Measurements from ENCODE around the gene MARK3. TPM values are rescaled to one million over a fixed set of nuclear protein-coding genes. Genes with fewer than 3 reads are reported as not detected.

The MARK3 gene
- total and polyA plus RNA-seq, 2 of the 4 experiments (the other 2 are of a cell fraction) = 78.5 to 80.5 TPM

GRCh38 chr14:103517174-103517566 is 132.0 kb downstream of the MARK3 start:
- H3K14ac ChIP-seq (replicated peaks; ENCODE audit: low read depth, low read length) = no peak overlapping the region
- no peak overlapping the region for H3K27ac ChIP-seq (ENCODE audit: insufficient read depth, low read length)
- intact Hi-C loops (cut with micrococcal nuclease) = no loop called here
- dilution Hi-C loops (cut with HindIII; ENCODE audit: low sequenced_read_pairs, unreplicated experiment) = no loop called here
- H3K36me3 ChIP-seq (ENCODE audit: control insufficient read depth, insufficient read depth, low read length) = peaks cover 4% of the 10 kb centered on the region; the same call in 1 of the 2 replicates
- ATAC-seq (ENCODE audit: low read depth) (no peak), DNase-seq (no peak)
- no peak overlapping the region for H4K5ac ChIP-seq (ENCODE audit: low read depth, low read length)
- no peaks in the 10 kb centered on the region for H3K9me1 ChIP-seq (ENCODE audit: insufficient read depth, low read length)
- no peak overlapping the region for H3K4ac ChIP-seq (ENCODE audit: low read depth, low read length)
- H3K56ac ChIP-seq (ENCODE audit: extremely low read depth, insufficient read depth, low read length) = no peak overlapping the region
- H3K27me3 ChIP-seq (ENCODE audit: control insufficient read depth, insufficient read depth, low read length) = peaks cover 3% of the 10 kb centered on the region; the same call in 1 of the 2 replicates
- BruUV-seq (replicated peaks) = no TSS peak
- 88% methylated on average over 6 of the region's 10 CpGs; no CpG with 5 or more reads in 1 of the 2 experiments for WGBS, 2 experiments (ENCODE audit: extremely low coverage in 2 of 2, insufficient read length in 1 of 2)
- H2AFZ ChIP-seq (replicated peaks; ENCODE audit: low read length, poor library complexity) = no peak overlapping the region
- H2BK120ac ChIP-seq (ENCODE audit: low read depth, low read length) = no peak overlapping the region
- no peak overlapping the region for H2BK15ac ChIP-seq (ENCODE audit: low read depth, low read length)
- H3K23ac ChIP-seq (ENCODE audit: low read depth, low read length) = no peak overlapping the region
- no peaks in the 10 kb centered on the region for H3K9me3 ChIP-seq (ENCODE audit: control insufficient read depth, insufficient read depth, low read length)
- H2BK20ac ChIP-seq (ENCODE audit: low read depth, low read length) = no peak overlapping the region
- no peak overlapping the region for H3K18ac ChIP-seq (ENCODE audit: low read depth, low read length)
- H4K8ac ChIP-seq (ENCODE audit: low read depth in 2 of 2, low read length in 2 of 2) = no peak overlapping the region
- peaks cover 21% of the 10 kb centered on the region for H3K4me1 ChIP-seq (ENCODE audit: control insufficient read depth, insufficient read depth, low read length)
- H3K79me1 ChIP-seq (ENCODE audit: low read depth in 1 of 2, low read length in 2 of 2) = peaks cover 0 to 11% of the 10 kb centered on the region in 2 experiments; a peak in 1 of 4 replicates
- H3K4me2 ChIP-seq (ENCODE audit: low read depth, low read length) = no peak overlapping the region
- ChIA-PET POLR2A (ENCODE audit: unreplicated experiment) (no interaction called here), CTCF (no interaction called here)
- H2BK5ac ChIP-seq (ENCODE audit: low read depth, low read length, poor library complexity, severe bottlenecking) = no peak overlapping the region
- peaks cover 24% of the 10 kb centered on the region for H4K20me1 ChIP-seq (ENCODE audit: insufficient read depth, low read length)
- TF ChIP-seq RFX5 (IDR thresholded peaks at IDR 0.05; ENCODE audit: low read depth, low read length) (no peak), POLR2A (IDR thresholded peaks at IDR 0.05; ENCODE audit: low read depth, low read length) (no peak), MAZ (IDR thresholded peaks at IDR 0.05; ENCODE audit: borderline replicate concordance, low read depth, low read length) (no peak), RAD21 (IDR thresholded peaks at IDR 0.05; ENCODE audit: low read length) (no peak), RCOR1 (IDR thresholded peaks at IDR 0.05; ENCODE audit: insufficient replicate concordance, low read length) (no peak)
- no peak overlapping the region for H4K91ac ChIP-seq (ENCODE audit: insufficient read depth, low read depth, low read length)
- H2AK9ac ChIP-seq (replicated peaks; ENCODE audit: low read depth, low read length, poor library complexity) = peak overlapping the region; percentile 76
- H2AK5ac ChIP-seq (ENCODE audit: low read depth, low read length) = no peak overlapping the region
- H3K4me3 ChIP-seq (ENCODE audit: insufficient read depth, low read depth, low read length) = no peak overlapping the region
- H3K9ac ChIP-seq (ENCODE audit: low read depth, low read length) = no peak overlapping the region
- in situ Hi-C loops (cut with MboI; ENCODE audit: low sequenced_read_pairs) = no loop called here

Data from IMR-90 (cell line).